Liver (tissue), 9 donors: Measurements from ENCODE around the gene STEAP2. TPM values are rescaled to one million over a fixed set of nuclear protein-coding genes. Genes with fewer than 3 reads are reported as not detected.

Experiments used
- DNase-seq: peaks from one replicate; pipeline ENCODE4 v3.0.0-alpha.2; 2017; ENCODE audit warnings: low spot score
- H3K27ac ChIP-seq, 2 donors: one replicate each; pipeline ENCODE4 v1.7.0; 2013; ENCODE audit warnings: inconsistent platforms in 2 of 2, low read length in 2 of 2, control low read depth in 1 of 2, low read depth in 1 of 2, mild to moderate bottlenecking in 1 of 2
- H3K27me3 ChIP-seq, 4 donors: one replicate each; pipeline versions ENCODE4 v1.6.1 to v1.7.0; 2013; ENCODE audit warnings: low read length in 3 of 4, inconsistent platforms in 1 of 4, mild to moderate bottlenecking in 1 of 4, moderate library complexity in 1 of 4; ENCODE audit not compliant: control insufficient read depth in 4 of 4, insufficient read depth in 4 of 4
- H3K36me3 ChIP-seq, 4 donors: one replicate each; pipeline versions ENCODE4 v1.6.1 to v1.7.0; 2013; ENCODE audit warnings: low read length in 3 of 4, mild to moderate bottlenecking in 3 of 4, low read depth in 1 of 4, moderate library complexity in 1 of 4; ENCODE audit not compliant: control insufficient read depth in 4 of 4, insufficient read depth in 3 of 4
- H3K4me1 ChIP-seq, 4 donors: one replicate each; pipeline versions ENCODE4 v1.6.1 to v1.7.0; 2013; ENCODE audit warnings: low read length in 3 of 4, mild to moderate bottlenecking in 3 of 4, moderate library complexity in 1 of 4; ENCODE audit not compliant: control insufficient read depth in 4 of 4, insufficient read depth in 4 of 4
- H3K4me3 ChIP-seq, 3 donors: one replicate each; pipeline versions ENCODE4 v1.6.1 to v1.7.0; 2013; ENCODE audit warnings: low read length in 3 of 3, control low read depth in 1 of 3, low read depth in 1 of 3, mild to moderate bottlenecking in 1 of 3
- H3K9ac ChIP-seq, 2 donors: one replicate each; pipeline ENCODE4 v1.7.0; 2013; ENCODE audit warnings: low read length in 2 of 2, mild to moderate bottlenecking in 2 of 2, moderate library complexity in 2 of 2, control low read depth in 1 of 2, low read depth in 1 of 2
- H3K9me3 ChIP-seq, 4 donors: one replicate each; pipeline versions ENCODE4 v1.6.1 to v1.7.0; 2013; ENCODE audit warnings: low read length in 3 of 4; ENCODE audit not compliant: control insufficient read depth in 4 of 4
- EGR1 ChIP-seq, 2 donors: IDR thresholded peaks; 2 replicates each; pipeline ENCODE4 v1.6.1; 2016 to 2018; ENCODE audit warnings: antibody characterized with exemption in 2 of 2, low read depth in 2 of 2
- FOXA1 ChIP-seq: IDR thresholded peaks from 2 replicates; pipeline ENCODE4 v1.6.1; 2016; ENCODE audit warnings: antibody characterized with exemption
- FOXA2 ChIP-seq: IDR thresholded peaks from 2 replicates; pipeline ENCODE4 v1.6.1; 2016; ENCODE audit warnings: antibody characterized with exemption
- GABPA ChIP-seq, 2 donors: IDR thresholded peaks in 1 of 2; conservative IDR thresholded peaks in 1 of 2; 2 replicates each; pipeline ENCODE4 v1.6.1; 2016; ENCODE audit warnings: antibody characterized with exemption in 2 of 2, mild to moderate bottlenecking in 1 of 2, moderate library complexity in 1 of 2
- HNF4A ChIP-seq, 2 donors: conservative IDR thresholded peaks; 2 replicates each; pipeline ENCODE4 v1.6.1; 2016; ENCODE audit warnings: antibody characterized with exemption in 2 of 2, mild to moderate bottlenecking in 2 of 2
- HNF4G ChIP-seq: IDR thresholded peaks from 2 replicates; pipeline ENCODE4 v1.6.1; 2016; ENCODE audit warnings: antibody characterized with exemption
- JUND ChIP-seq, 2 donors: IDR thresholded peaks; 2 replicates each; pipeline ENCODE4 v1.6.1; 2016; ENCODE audit warnings: antibody characterized with exemption in 2 of 2
- NR2F2 ChIP-seq: IDR thresholded peaks from 2 replicates; pipeline ENCODE4 v1.6.1; 2016; ENCODE audit warnings: antibody characterized with exemption
- RAD21 ChIP-seq, 2 donors: IDR thresholded peaks; 2 replicates each; pipeline ENCODE4 v1.6.1; 2016; ENCODE audit warnings: antibody characterized with exemption in 2 of 2, mild to moderate bottlenecking in 2 of 2
- RXRA ChIP-seq, 2 donors: IDR thresholded peaks; 2 replicates each; pipeline ENCODE4 v1.6.1; 2017 to 2018; ENCODE audit warnings: antibody characterized with exemption in 2 of 2, mild to moderate bottlenecking in 1 of 2
- SP1 ChIP-seq: IDR thresholded peaks from 2 replicates; pipeline ENCODE4 v1.6.1; 2018; ENCODE audit warnings: antibody characterized with exemption, mild to moderate bottlenecking
- TAF1 ChIP-seq: conservative IDR thresholded peaks from 2 replicates; pipeline ENCODE4 v1.6.1; 2016; ENCODE audit warnings: antibody characterized with exemption, mild to moderate bottlenecking
- YY1 ChIP-seq: IDR thresholded peaks from 2 replicates; pipeline ENCODE4 v1.6.1; 2016; ENCODE audit warnings: antibody characterized with exemption, mild to moderate bottlenecking
- WGBS: extraction: QIAGEN DNeasy Blood & Tissue Kit; methylation state at CpG from one replicate; pipeline ENCODE4 v1.1.7; 2013; 5-methylcytosine and 5-hydroxymethylcytosine counted together
- polyA plus RNA-seq, 2 donors: library from polyadenylated mRNA; stranded (reverse) in 1 of 2; unstranded in 1 of 2; fragments of 200-250 nt in 1 of 2; fragments of >200 nt in 1 of 2; fragmentation: Nextera tagmentation in 1 of 2; extraction: Ambion mirVana in 1 of 2; gene quantifications; one replicate each; pipeline versions ENCODE4 v1.2.1 to v1.2.3, GENCODE V29; 2013 to 2015
- total RNA-seq, 2 donors: library from RNA; depleted of rRNA; stranded (reverse); fragments of >200 nt; gene quantifications; one replicate each; pipeline ENCODE4 v1.2.3, GENCODE V29; 2014
- TF ChIP-seq, protein P1 (sequence below): fragments of 150-350 bp; IDR thresholded peaks from 2 replicates; pipeline ENCODE4 v1.5.1; 2017; ENCODE audit warnings: improper control_type of control experiment, low read depth, low read length; ENCODE audit not compliant: missing input control
- TF ChIP-seq, protein P2 (sequence below): IDR thresholded peaks from 2 replicates; pipeline ENCODE4 v1.6.1; 2016; ENCODE audit warnings: antibody characterized with exemption, mild to moderate bottlenecking
- TF ChIP-seq, protein P3 (sequence below): IDR thresholded peaks from 2 replicates; pipeline ENCODE4 v1.6.1; 2016; ENCODE audit warnings: antibody characterized with exemption
- donor health status: healthy.
- donor health status: healthy.
- donor health status: healthy.
- donor health status: healthy.
- donor health status: healthy.

Gene STEAP2
- total RNA-seq: 10 to 100 TPM in 1 of 2 donors, 1 to 10 TPM in 1; 8.0 to 25.9 TPM
- 1 to 10 TPM; 1.2 to 2.3 TPM for polyA plus RNA-seq

DNA sequence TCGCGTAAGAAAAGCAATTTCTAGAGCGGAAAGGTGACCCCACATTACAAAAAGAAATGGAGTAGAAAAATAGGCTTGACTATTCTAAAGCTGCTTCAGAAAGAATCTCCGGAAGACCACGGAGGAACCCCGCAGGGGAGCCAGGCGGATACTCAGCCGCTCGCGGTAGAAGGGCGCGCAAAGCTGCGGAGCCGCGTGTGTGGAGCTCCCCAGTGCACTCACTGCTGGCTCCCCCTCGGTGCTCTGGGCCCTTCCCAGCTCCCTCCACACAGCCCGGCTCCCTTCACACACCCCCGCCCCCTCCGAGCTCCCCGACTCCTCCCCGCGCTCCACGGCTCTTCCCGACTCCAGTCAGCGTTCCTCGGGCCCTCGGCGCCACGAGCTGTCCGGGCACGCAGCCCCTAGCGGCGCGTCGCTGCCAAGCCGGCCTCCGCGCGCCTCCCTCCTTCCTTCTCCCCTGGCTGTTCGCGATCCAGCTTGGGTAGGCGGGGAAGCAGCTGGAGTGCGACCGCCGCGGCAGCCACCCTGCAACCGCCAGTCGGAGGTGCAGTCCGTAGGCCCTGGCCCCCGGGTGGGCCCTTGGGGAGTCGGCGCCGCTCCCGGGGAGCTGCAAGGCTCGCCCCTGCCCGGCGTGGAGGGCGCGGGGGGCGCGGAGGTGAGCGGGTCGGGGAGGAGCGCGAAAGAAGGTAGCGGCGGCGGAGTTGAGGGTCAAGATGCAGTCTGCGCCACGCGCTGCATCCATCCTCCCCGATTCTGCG lies at the start of gene STEAP2:
Gene STEAP2, plus strand, starts transcription at position 350 of the 758 bp plus-strand sequence. CDS start 13,343 bp downstream, outside the sequence.
- Histone ChIP-seq H3K27me3 (no peaks in the 10 kb centered on the region), H3K9ac (peak within 1 kb of the TSS; percentile 74 to 92), H3K4me1 (peaks cover 3 to 28% (median 19%) of the 10 kb centered on the region in 4 donors), H3K27ac (peak within 1 kb of the TSS; percentile 84 to 87), H3K4me3 (peak within 1 kb of the TSS; percentile 59 to 73 (median 70)), H3K9me3 (no peaks in the 10 kb centered on the region), H3K36me3 (no peaks in the 10 kb centered on the region)
- DNase-seq: peak; percentile 75
- WGBS: 2% methylated on average over 73 of the region's 73 CpGs
- TF ChIP-seq EGR1 (IDR thresholded peaks at IDR 0.05; ENCODE audit: low read depth in 2 of 2): no peak
- TF ChIP-seq GABPA (IDR thresholded peaks at IDR 0.05 in 1 of 2, conservative IDR thresholded peaks at IDR 0.05 in 1 of 2): no peak
- no peak for TF ChIP-seq RXRA (IDR thresholded peaks at IDR 0.05)
- peak; percentile 86 for TF ChIP-seq TAF1
- TF ChIP-seq FOXA1: no peak
- TF ChIP-seq JUND (IDR thresholded peaks at IDR 0.05): no peak
- no peak for TF ChIP-seq NR2F2
- TF ChIP-seq, protein P1, sequence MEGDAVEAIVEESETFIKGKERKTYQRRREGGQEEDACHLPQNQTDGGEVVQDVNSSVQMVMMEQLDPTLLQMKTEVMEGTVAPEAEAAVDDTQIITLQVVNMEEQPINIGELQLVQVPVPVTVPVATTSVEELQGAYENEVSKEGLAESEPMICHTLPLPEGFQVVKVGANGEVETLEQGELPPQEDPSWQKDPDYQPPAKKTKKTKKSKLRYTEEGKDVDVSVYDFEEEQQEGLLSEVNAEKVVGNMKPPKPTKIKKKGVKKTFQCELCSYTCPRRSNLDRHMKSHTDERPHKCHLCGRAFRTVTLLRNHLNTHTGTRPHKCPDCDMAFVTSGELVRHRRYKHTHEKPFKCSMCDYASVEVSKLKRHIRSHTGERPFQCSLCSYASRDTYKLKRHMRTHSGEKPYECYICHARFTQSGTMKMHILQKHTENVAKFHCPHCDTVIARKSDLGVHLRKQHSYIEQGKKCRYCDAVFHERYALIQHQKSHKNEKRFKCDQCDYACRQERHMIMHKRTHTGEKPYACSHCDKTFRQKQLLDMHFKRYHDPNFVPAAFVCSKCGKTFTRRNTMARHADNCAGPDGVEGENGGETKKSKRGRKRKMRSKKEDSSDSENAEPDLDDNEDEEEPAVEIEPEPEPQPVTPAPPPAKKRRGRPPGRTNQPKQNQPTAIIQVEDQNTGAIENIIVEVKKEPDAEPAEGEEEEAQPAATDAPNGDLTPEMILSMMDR: peak; percentile 69
- peak; percentile 59 for TF ChIP-seq YY1
- TF ChIP-seq, protein P2, sequence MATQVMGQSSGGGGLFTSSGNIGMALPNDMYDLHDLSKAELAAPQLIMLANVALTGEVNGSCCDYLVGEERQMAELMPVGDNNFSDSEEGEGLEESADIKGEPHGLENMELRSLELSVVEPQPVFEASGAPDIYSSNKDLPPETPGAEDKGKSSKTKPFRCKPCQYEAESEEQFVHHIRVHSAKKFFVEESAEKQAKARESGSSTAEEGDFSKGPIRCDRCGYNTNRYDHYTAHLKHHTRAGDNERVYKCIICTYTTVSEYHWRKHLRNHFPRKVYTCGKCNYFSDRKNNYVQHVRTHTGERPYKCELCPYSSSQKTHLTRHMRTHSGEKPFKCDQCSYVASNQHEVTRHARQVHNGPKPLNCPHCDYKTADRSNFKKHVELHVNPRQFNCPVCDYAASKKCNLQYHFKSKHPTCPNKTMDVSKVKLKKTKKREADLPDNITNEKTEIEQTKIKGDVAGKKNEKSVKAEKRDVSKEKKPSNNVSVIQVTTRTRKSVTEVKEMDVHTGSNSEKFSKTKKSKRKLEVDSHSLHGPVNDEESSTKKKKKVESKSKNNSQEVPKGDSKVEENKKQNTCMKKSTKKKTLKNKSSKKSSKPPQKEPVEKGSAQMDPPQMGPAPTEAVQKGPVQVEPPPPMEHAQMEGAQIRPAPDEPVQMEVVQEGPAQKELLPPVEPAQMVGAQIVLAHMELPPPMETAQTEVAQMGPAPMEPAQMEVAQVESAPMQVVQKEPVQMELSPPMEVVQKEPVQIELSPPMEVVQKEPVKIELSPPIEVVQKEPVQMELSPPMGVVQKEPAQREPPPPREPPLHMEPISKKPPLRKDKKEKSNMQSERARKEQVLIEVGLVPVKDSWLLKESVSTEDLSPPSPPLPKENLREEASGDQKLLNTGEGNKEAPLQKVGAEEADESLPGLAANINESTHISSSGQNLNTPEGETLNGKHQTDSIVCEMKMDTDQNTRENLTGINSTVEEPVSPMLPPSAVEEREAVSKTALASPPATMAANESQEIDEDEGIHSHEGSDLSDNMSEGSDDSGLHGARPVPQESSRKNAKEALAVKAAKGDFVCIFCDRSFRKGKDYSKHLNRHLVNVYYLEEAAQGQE: peak; percentile 42
- TF ChIP-seq FOXA2: no peak
- TF ChIP-seq, protein P3, sequence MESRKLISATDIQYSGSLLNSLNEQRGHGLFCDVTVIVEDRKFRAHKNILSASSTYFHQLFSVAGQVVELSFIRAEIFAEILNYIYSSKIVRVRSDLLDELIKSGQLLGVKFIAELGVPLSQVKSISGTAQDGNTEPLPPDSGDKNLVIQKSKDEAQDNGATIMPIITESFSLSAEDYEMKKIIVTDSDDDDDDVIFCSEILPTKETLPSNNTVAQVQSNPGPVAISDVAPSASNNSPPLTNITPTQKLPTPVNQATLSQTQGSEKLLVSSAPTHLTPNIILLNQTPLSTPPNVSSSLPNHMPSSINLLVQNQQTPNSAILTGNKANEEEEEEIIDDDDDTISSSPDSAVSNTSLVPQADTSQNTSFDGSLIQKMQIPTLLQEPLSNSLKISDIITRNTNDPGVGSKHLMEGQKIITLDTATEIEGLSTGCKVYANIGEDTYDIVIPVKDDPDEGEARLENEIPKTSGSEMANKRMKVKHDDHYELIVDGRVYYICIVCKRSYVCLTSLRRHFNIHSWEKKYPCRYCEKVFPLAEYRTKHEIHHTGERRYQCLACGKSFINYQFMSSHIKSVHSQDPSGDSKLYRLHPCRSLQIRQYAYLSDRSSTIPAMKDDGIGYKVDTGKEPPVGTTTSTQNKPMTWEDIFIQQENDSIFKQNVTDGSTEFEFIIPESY: no peak
- peak in 1 of 2 donors; percentile 19 for TF ChIP-seq HNF4A (conservative IDR thresholded peaks at IDR 0.05)
- TF ChIP-seq RAD21 (IDR thresholded peaks at IDR 0.05): peak; percentile 41 to 85
- TF ChIP-seq HNF4G: no peak
- no peak for TF ChIP-seq SP1
